ENCODE measurements around the gene CEACAM19. TPM values are rescaled to one million over a fixed set of nuclear protein-coding genes. Genes with fewer than 3 reads are reported as not detected.

CEACAM19 gene
- total RNA-seq, 1 experiment from 2014 or later = 3.5 TPM

DNA sequence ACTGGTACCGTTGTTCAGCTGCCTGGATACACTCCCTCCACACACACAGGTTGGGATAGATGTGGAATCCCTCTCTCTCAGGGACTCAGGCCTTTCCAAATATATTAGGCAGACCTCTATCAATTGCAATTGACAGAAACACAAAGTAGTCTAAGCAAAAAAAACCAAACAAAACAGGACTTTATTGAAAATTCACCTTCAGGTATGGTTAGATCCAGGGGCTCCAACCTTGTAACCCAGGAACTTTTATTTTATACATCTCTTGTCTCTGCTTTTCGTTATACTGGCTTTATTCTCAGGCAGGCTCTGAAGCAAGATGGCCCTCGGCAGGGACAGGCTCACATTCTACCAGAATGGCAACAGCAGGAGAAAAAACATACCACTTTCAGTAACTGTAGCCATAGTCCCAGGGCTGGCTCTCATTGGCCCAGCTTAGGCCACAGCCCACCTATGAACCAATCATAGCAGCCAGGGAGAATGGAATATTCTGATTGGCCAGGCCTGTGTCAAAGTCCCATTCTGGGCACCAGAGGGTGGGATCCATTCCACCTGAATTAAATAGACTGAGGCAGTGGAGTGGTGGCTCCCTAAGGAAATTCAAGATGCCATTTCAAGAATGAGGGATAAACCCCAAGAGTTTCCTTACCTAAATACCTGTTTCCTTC, 13.1 kb upstream of the CEACAM19 start:
- H4K20me1 ChIP-seq (ENCODE audit: control insufficient read depth, insufficient read depth, insufficient read length) = no peaks in the 10 kb centered on the region

More for the DNA sequence above, 13.1 kb upstream of the CEACAM19 start:
- H3K56ac ChIP-seq (ENCODE audit: insufficient read length, low read depth, low read length) = no peak overlapping the region
- H2BK12ac ChIP-seq (ENCODE audit: insufficient read length, low read depth, low read length) = no peak overlapping the region
- peaks cover 2 to 4% of the 10 kb centered on the region in 2 experiments; a peak in 2 of 5 replicates for H3K9me3 Mint-ChIP-seq
- H4K5ac ChIP-seq (ENCODE audit: insufficient read length, low read depth, low read length) = no peak overlapping the region
- no peaks in the 10 kb centered on the region for H3K23me2 ChIP-seq (ENCODE audit: insufficient read length, low read depth, low read length, poor library complexity, severe bottlenecking)
- H2BK20ac ChIP-seq (ENCODE audit: low read depth, low read length, poor library complexity, severe bottlenecking) = no peak overlapping the region
- H3K9ac ChIP-seq (ENCODE audit: extremely low read depth, insufficient read length, low read length) = no peak overlapping the region
- no peak overlapping the region for H4K8ac ChIP-seq (replicated peaks; ENCODE audit: insufficient read length, low read depth, low read length)
- WGBS (ENCODE audit: extremely low coverage, insufficient read length, low lambda C conversion rate) = no CpG with 5 or more reads among the region's 3 CpGs
- H3K79me1 ChIP-seq (ENCODE audit: insufficient read depth, low read depth, low read length, poor library complexity, severe bottlenecking) = no peaks in the 10 kb centered on the region
- H3K14ac ChIP-seq (ENCODE audit: insufficient read depth, low read length) = no peak overlapping the region
- no peaks in the 10 kb centered on the region for H3K79me2 ChIP-seq (ENCODE audit: insufficient read depth, low read length)
- no peak overlapping the region for H2AFZ ChIP-seq (ENCODE audit: low read length)
- no peak overlapping the region for H4K91ac ChIP-seq (ENCODE audit: insufficient read length, low read depth, low read length)
- H3K18ac ChIP-seq (ENCODE audit: insufficient read length, low read depth, low read length) = no peak overlapping the region
- no peak overlapping the region for H3K4me3 Mint-ChIP-seq
- no peak overlapping the region for H2BK5ac ChIP-seq (ENCODE audit: insufficient read length, low read length)
- no peak overlapping the region for H3T11ph ChIP-seq (ENCODE audit: low read length)
- H3K4me1 ChIP-seq (ENCODE audit: insufficient read depth, low read length) = no peaks in the 10 kb centered on the region
- H3K4me1 Mint-ChIP-seq = peaks cover 2 to 5% of the 10 kb centered on the region in 2 experiments; a peak in 2 of 4 replicates
- no peak overlapping the region for H2AK5ac ChIP-seq (ENCODE audit: insufficient read length, low read length)
- no peak overlapping the region for H2BK15ac ChIP-seq (ENCODE audit: low read depth, low read length)
- H3K9me3 ChIP-seq (ENCODE audit: control insufficient read depth, low read depth, low read length) = no peaks in the 10 kb centered on the region
- H3K27ac ChIP-seq (ENCODE audit: insufficient read length, low read depth, low read length) = no peak overlapping the region
- H3K23ac ChIP-seq (ENCODE audit: insufficient read length, low read depth, low read length) = no peak overlapping the region
- no peaks in the 10 kb centered on the region for H3K27me3 Mint-ChIP-seq (ENCODE audit: low read depth)
- H3K27ac Mint-ChIP-seq = no peak overlapping the region
- no peak for DNase-seq
- no peak overlapping the region for H2BK120ac ChIP-seq (ENCODE audit: low read depth, low read length, poor library complexity, severe bottlenecking)
- TF ChIP-seq, protein P1, sequence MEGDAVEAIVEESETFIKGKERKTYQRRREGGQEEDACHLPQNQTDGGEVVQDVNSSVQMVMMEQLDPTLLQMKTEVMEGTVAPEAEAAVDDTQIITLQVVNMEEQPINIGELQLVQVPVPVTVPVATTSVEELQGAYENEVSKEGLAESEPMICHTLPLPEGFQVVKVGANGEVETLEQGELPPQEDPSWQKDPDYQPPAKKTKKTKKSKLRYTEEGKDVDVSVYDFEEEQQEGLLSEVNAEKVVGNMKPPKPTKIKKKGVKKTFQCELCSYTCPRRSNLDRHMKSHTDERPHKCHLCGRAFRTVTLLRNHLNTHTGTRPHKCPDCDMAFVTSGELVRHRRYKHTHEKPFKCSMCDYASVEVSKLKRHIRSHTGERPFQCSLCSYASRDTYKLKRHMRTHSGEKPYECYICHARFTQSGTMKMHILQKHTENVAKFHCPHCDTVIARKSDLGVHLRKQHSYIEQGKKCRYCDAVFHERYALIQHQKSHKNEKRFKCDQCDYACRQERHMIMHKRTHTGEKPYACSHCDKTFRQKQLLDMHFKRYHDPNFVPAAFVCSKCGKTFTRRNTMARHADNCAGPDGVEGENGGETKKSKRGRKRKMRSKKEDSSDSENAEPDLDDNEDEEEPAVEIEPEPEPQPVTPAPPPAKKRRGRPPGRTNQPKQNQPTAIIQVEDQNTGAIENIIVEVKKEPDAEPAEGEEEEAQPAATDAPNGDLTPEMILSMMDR (conservative IDR thresholded peaks at IDR 0.05) = no peak
- H3K4me2 ChIP-seq (ENCODE audit: insufficient read depth, insufficient read length, low read length) = no peak overlapping the region
- no peak overlapping the region for H3K4ac ChIP-seq (ENCODE audit: low read depth, low read length)
- no peaks in the 10 kb centered on the region for H3K27me3 ChIP-seq (ENCODE audit: insufficient read depth, low read length)
- H3K36me3 Mint-ChIP-seq (ENCODE audit: insufficient read depth in 1 of 3, low read depth in 3 of 3) = peaks cover 36 to 82% (median 59%) of the 10 kb centered on the region in 3 experiments
